Peyer's patch (tissue), 4 donors: ENCODE data around the gene KAZN.

Experiments used
- CTCF ChIP-seq, 6 experiments: fragments of 450-650 bp in 4 of 6; fragments of 200-600 bp in 2 of 6; sonication (generic) in 1 of 6; IDR thresholded peaks; one replicate each; pipeline ENCODE4 v1.5.1; 2017 to 2019; ENCODE audit warnings: antibody characterized with exemption in 6 of 6, mild to moderate bottlenecking in 3 of 6, moderate library complexity in 1 of 6
- POLR2A ChIP-seq, 2 donors: fragments of 450-650 bp; IDR thresholded peaks; one replicate each; pipeline ENCODE4 v1.5.1; 2017; ENCODE audit warnings: antibody characterized with exemption in 2 of 2, mild to moderate bottlenecking in 2 of 2, moderate library complexity in 2 of 2

GRCh38 chr1:15129944-15130343 lies 531.5 kb downstream of the KAZN start:
- TF ChIP-seq CTCF (IDR thresholded peaks at IDR 0.05) (no peak), POLR2A (IDR thresholded peaks at IDR 0.05) (no peak)
